Ovary (tissue), 9 donors: ENCODE measurements around the gene UGT1A6. TPM values are rescaled to one million over a fixed set of nuclear protein-coding genes. Genes with fewer than 3 reads are reported as not detected.
"Not testable (repeated sequence)": the region's sequence is repeated elsewhere in the genome, so short reads cannot be mapped to it uniquely, and the experiment has no call there.

Experiments
- DNase-seq, 5 donors: peaks; one replicate each; pipeline ENCODE4 v3.0.0-alpha.2; 2019 to 2020
- H3K27ac ChIP-seq, 2 donors: fragments of 200-600 bp; one replicate each; pipeline versions ENCODE4 v1.5.1 to v1.8.0; 2019 to 2022
- H3K27me3 ChIP-seq: fragments of 200-600 bp; one replicate; pipeline ENCODE4 v1.8.0; 2022
- H3K36me3 ChIP-seq: fragments of 200-600 bp; sonication (generic); one replicate; pipeline ENCODE4 v1.5.1; 2019
- H3K4me1 ChIP-seq: one replicate; pipeline ENCODE4 v1.8.1; 2013; ENCODE audit warnings: mild to moderate bottlenecking, moderate library complexity; ENCODE audit not compliant: insufficient read depth
- H3K4me3 ChIP-seq: fragments of 200-600 bp; sonication (generic); one replicate; pipeline ENCODE4 v1.5.1; 2017
- H3K9me3 ChIP-seq, 2 donors: fragments of 200-600 bp in 1 of 2; sonication (generic) in 1 of 2; one replicate each; pipeline versions ENCODE4 v1.5.1 to v1.8.1; 2013 to 2019; ENCODE audit warnings: mild to moderate bottlenecking in 1 of 2, moderate library complexity in 1 of 2
- CTCF ChIP-seq, 3 donors: fragments of 450-650 bp in 2 of 3; fragments of 200-600 bp in 1 of 3; IDR thresholded peaks; one replicate each; pipeline versions ENCODE4 v1.5.1 to v1.8.0; 2016 to 2022; ENCODE audit warnings: antibody characterized with exemption in 3 of 3, mild to moderate bottlenecking in 1 of 3
- EP300 ChIP-seq: sonication (generic); formaldehyde crosslinking; IDR thresholded peaks from one replicate; pipeline ENCODE4 v1.6.1; 2017; ENCODE audit warnings: antibody characterized with exemption
- POLR2A ChIP-seq: fragments of 450-650 bp; IDR thresholded peaks from one replicate; pipeline ENCODE4 v1.6.1; 2017; ENCODE audit warnings: antibody characterized with exemption, mild to moderate bottlenecking, moderate library complexity
- WGBS, 3 donors: extraction: QIAGEN DNeasy Blood & Tissue Kit in 1 of 3; methylation state at CpG; one replicate each; pipeline versions ENCODE4 v1.1.5 to v1.1.7; 2013 to 2017; 5-methylcytosine and 5-hydroxymethylcytosine counted together
- intact Hi-C, 4 donors: fragments of 100-400 bp; cut with DNase I; formaldehyde crosslinking; loops; one replicate each; pipeline versions ENCODE4 v1.11.0 to v1.15.1; 2022 to 2023
- polyA plus RNA-seq, 2 donors: library from polyadenylated mRNA; stranded (reverse); fragments of 200-250 nt in 1 of 2; fragments of 350-450 nt in 1 of 2; fragmentation: Illumina TruSeq in 1 of 2; extraction: RNeasy Lipid Tissue Mini Kit (QIAGEN cat#74804) in 1 of 2; gene quantifications; one replicate each; pipeline ENCODE4 v1.2.3, GENCODE V29; 2013 to 2014
- total RNA-seq, 7 donors: library from RNA; depleted of rRNA in 2 of 7; stranded (reverse); fragments of >200 nt in 2 of 7; fragmentation: NEBNext Ultra II Directional in 3 of 7; extraction: Animal tissue kit (Norgen Biotek cat#: 25700) in 3 of 7; gene quantifications; one replicate each; pipeline versions ENCODE4 v1.1.0 to v1.2.4, GENCODE V29; 2016 to 2023
- donor health status: DM: no; HTN: no; CAD: no; lungs with moderate emphysema.
- donor health status: DM: no; HTN: no; CAD: no.
- donor health status: Bipolar disorder and iron deficiency.
- donor health status: DM: yes; HTN: yes; CAD: no.
- donor health status: DM: no; HTN: no; CAD: no.
- donor health status: DM: yes; HTN: yes; CAD: no.

The UGT1A6 gene
- total and polyA plus RNA-seq, 9 donors = not detected

- Histone ChIP-seq H3K9me3 (no peaks in the 10 kb centered on the region), H3K36me3 (no peaks in the 10 kb centered on the region), H3K4me1 (no peaks in the 10 kb centered on the region), H3K27ac (no peak overlapping the region), H3K27me3 (no peaks in the 10 kb centered on the region), H3K4me3 (no peak overlapping the region)
- intact Hi-C loops = no loop called here
- WGBS, 3 donors = 48 to 77% (median 65%) methylated on average over 2 of the region's 2 CpGs
- no peak for TF ChIP-seq POLR2A
- TF ChIP-seq CTCF (IDR thresholded peaks at IDR 0.05) = no peak
- no peak for TF ChIP-seq EP300
- no peak for DNase-seq
These were observed 48.2 kb downstream of the UGT1A6 start for GRCh38 chr2:233740870-233741269.

GRCh38 chr2:233743464-233744259 lies 51.0 kb downstream of the UGT1A6 start:
- Histone ChIP-seq H3K4me1 (no peaks in the 10 kb centered on the region), H3K27ac (no peak overlapping the region), H3K36me3 (no peaks in the 10 kb centered on the region), H3K4me3 (no peak overlapping the region), H3K27me3 (no peaks in the 10 kb centered on the region), H3K9me3 (no peaks in the 10 kb centered on the region)
- intact Hi-C loops = no loop called here
- 90 to 94% (median 91%) methylated on average over 46 of the region's 46 CpGs for WGBS, 3 donors
- TF ChIP-seq CTCF (IDR thresholded peaks at IDR 0.05) = no peak
- TF ChIP-seq POLR2A = no peak
- no peak for DNase-seq

- Histone ChIP-seq H3K4me3 (no peak overlapping the region), H3K36me3 (no peaks in the 10 kb centered on the region), H3K9me3 (no peaks in the 10 kb centered on the region), H3K27me3 (no peaks in the 10 kb centered on the region), H3K27ac (no peak overlapping the region), H3K4me1 (no peaks in the 10 kb centered on the region)
- intact Hi-C loops = no loop called here
- 69 to 72% (median 71%) methylated on average over 5 of the region's 5 CpGs for WGBS, 3 donors
- TF ChIP-seq POLR2A (no peak), CTCF (IDR thresholded peaks at IDR 0.05) (no peak), EP300 (no peak)
- no peak for DNase-seq
These were observed 52.5 kb downstream of the UGT1A6 start for GRCh38 chr2:233745073-233745755.

- H3K27me3 ChIP-seq, H3K9me3 ChIP-seq, intact Hi-C loops, H3K36me3 ChIP-seq, DNase-seq, H3K4me3 ChIP-seq, H3K27ac ChIP-seq, H3K4me1 ChIP-seq: not testable (repeated sequence)
- WGBS, 3 donors = 63 to 66% (median 65%) methylated on average over 2 of the region's 2 CpGs
These were observed 53.1 kb downstream of the UGT1A6 start for GRCh38 chr2:233745838-233746237.
